Stimulated activated CD8-positive, alpha-beta memory T cell treated with anti-CD3 and anti-CD28 coated beads, Interleukin-12 subunit alpha, Interleukin-12 subunit beta, amount 100 ng/mL, for 4 hours (primary cell): ENCODE measurements around the gene PIK3C2G.

Experiments
- DNase-seq: peaks from one replicate; pipeline ENCODE4 v3.0.0-alpha.2; 2020; ENCODE audit warnings: low read depth

The PIK3C2G gene

DNA sequence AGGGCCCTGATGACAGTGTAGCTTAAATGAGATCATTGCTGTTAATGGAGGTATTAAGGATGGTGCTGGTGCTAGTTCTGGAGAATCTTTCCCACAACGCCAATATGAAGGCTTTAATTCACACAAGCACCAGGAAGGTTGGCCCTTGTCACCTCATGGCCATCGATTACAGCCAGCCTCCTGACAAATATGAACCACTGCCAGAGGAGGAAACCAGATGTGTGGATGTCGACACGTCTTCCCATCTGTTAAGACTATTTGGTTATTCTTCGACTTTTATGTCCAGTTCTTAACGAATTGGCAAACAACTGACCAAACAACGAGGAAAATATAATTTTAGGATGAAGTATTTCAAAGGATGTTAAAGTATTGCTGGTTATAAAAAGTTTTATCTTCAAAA is 79.5 kb downstream of the PIK3C2G start:
- no peak for DNase-seq

DNA sequence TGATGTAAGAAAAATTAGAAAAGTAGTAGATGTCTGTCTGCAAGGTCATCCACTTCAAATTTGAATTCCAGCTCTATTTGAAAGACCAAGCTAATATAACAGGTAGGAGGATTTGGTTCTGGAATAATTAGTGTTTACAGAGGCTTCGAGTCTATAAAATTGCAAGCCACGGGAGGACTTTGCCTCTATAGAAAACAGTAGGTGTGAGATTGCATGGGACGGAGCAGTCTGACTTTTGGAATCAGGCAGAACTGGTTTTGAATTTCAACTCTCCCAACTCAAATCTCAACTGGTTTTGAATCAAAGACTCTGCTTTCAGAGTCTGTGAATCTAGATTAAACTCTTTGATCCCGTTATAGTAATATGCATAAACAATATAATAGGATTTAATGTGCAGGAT is 82.4 kb downstream of the PIK3C2G start:
- DNase-seq = no peak

DNA sequence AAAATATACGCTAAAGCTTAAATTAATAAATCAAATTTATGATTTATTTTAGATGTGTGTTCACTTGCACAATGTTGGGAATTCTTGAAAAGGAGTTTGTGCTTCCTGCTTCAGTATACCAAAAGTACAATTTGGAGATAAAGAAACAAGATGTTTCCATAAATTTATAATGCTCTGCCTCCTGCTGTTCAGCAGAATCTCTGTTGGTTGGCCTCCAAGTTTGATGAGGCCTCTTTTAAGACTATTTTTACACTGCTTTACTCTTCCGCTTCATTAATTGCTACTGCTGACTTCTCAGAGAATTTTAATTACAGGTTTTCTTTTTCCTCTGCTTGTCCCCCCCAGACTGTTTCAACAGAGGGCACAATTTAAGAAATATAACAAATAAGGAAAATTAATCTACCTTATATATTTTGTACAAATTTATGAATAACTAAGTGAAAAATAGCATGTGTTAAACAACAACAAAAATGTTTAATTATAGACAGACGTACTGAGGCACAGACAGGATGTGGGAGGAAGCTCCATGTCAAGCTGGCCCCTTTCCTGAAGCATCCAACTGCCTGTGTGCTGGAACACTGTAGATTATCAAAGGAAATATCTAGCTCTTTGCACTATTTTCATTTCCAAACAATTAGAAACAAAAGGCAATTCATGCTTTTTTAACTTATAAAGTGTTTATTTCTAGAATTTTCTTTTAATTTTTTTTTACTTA is 83.9 kb downstream of the PIK3C2G start:
- no peak for DNase-seq

DNA sequence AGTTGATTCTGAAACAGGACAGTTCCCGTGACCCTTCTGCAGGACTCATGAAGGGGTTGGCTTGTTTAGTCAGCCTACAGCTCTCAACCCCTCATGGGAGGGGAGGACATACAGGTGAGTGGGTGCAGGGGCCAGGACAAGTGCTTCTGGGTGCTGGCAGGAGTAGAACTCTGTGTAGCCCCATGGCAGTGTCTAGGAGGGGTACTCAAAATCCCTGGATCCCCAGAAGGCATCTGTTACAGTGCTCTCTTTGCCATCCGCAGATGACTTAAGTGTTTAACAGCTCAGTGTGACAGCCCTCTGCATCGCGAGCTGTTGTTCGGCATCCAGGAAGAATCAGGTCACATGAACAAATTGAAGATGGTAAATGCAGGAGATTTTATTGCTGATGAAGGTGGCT is 91.0 kb downstream of the PIK3C2G start:
- no peak for DNase-seq

DNA sequence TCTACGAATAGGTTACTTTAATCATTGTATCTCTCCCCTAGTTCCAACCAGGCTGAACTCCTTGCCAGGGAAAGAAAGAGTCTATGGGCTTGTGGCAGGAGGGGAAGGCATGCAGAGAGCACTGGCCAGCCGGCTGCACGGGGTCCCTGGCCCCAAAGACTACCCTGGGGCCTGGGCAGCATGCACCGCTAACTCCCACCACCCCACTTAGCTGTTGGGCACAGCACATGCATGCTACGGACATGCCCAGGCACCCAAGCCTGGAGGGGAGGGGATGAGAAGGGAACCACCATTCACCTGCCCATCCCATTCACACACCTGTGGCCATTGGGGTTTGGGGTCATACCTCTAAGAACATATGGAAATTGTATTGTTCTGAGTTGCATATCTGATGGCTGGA is 94.1 kb downstream of the PIK3C2G start:
- no peak for DNase-seq

DNA sequence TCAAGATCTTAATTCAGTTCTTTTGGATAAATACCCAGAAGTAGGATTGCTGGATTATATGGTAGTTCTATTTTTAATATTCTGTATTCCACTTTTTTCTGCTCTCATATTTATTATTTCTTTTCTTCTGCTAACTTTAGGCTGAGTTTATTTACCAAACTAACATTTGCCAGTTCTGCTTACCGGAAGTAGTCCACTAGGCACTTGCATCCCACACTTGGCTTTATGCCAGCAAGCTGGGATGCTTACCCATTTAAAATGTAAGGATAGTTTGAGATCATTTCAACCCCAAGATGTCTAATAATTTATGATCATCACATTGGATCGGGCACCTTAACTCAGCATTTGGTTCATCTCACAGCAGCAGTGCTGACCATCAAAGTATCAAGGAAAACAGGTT is 96.8 kb downstream of the PIK3C2G start:
- no peak for DNase-seq

DNA sequence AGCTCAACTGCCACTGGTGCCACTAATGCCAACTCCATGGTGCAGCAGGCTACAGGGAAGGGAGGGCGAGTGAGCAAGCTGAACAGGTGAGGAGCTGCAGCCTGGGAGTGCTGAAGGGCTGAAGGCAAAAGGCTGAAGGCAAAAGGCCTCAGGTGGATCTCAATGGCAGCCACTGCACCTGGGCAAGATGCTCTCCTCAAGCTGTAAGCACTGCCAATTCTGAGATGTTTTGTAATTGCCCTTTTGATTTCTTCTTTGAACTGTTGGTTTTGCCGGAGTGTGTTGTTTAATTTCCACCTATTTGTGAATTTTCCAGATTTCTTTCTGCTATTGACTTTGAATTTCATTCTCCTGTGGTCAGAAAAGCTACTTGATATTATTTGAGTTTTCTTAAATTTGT is 97.6 kb downstream of the PIK3C2G start:
- DNase-seq = no peak

DNA sequence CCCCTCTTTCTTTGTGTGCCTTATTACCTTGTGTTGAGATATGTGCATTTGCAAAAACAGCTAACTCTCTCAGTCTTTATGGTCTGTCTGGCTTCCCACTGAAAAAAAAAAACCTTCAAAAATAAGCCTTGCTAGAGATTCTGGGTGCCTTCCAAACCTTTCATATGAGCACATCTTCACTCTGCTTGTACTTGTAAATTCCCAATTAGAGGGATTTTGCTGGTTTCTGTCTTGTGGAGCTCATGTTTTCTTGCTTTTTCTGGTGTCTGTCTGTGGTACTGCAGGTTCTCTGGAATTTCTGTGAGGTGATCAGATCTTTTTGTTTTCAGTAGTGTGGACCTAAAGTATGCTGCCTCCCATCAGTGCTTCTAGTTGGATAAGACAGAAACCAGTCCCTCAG is 100.1 kb downstream of the PIK3C2G start:
- DNase-seq = no peak

DNA sequence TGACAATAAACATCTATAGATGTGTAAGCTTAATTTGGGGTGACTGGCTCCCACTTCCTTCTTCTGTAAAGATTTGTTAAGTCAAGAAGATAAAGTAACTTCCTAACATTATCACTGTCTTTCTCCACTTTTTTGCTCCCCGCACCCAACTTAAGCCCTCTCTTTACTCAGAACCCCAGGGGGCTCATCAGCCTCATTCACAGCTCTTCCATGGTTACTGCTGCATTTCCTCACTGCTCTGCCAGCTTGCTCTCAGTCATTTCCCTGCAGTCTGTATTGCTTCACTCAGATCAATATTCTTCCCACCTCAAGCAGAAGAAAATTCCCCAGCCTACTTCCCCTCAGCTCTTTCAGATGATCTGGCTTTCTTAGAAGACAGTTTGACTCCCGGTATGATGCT is 102.0 kb downstream of the PIK3C2G start:
- no peak for DNase-seq

DNA sequence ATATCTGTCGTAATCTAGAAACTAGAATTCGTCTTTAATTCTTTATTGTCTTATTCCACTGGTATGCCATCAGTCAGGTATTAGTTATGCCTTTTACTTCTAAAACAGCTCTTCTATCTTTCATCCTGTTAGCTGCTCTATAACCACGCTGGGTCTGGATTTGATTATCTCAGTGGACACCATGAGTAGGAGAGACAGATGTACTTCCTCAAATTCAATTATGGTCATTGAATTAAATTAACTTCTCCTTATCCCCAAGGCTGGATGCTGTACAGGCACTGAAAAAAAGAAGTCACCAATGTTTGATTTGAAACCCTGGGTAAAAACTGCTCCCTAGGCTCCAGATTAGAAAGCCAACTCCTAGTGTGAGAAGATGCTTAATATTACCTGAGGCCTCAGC is 107.3 kb downstream of the PIK3C2G start:
- DNase-seq = no peak

DNA sequence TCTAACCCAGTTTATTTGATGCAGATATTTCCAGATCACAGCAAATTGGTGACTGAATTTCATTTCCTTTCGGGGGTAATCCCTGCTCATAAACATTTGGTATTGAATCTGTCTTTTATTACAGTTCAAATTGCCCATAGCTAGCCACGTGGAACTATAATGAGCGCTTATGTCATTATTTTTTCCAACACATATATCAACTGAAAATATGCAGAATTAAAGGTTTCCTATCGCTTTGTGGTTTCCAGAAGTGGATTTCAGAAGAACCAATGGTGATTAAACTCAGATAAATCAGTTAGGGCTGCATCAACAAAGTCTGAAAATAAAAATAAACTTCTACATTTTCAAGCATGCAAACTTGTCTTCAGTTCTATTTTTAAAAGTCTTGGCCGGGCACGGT is 111.9 kb downstream of the PIK3C2G start:
- DNase-seq = no peak

DNA sequence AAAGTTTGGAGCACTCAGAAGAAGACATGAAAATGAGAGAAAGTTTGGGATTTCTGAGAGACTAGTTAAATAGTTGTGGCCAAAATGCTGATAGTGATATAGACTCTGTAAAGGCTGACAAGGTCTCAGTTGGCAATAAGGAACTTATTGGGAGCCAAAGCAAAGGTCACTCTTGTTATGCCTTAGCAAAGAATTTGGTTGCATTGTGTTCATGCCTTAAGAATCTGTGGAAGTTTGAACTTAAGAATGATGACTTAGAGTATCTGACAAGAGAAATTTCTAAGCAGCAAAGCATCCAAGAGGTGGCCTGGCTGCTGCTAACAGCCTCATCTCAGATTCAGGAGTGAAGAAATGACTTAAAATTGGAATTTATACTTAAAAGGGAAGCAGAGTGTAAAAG is 113.8 kb downstream of the PIK3C2G start:
- no peak for DNase-seq

DNA sequence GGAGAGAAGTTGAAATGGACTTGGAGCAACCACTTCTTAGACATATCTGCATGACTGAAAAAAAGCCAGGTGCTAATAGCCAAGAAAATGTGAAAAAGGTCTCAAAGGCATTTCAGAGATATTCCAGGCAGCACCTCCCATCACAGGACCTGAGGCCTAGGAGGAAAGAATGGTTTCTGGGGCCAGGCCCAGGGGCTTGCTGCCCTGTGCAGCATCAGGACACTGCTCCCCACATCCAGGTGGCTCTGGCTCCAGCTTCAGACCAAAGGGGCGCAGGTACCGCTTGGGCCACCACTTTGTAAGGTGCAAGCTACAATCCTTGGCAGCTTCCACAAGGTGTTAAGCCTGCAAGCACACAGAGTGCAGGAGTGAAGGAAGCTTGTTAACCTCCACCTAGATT is 114.3 kb downstream of the PIK3C2G start:
- no peak for DNase-seq

DNA sequence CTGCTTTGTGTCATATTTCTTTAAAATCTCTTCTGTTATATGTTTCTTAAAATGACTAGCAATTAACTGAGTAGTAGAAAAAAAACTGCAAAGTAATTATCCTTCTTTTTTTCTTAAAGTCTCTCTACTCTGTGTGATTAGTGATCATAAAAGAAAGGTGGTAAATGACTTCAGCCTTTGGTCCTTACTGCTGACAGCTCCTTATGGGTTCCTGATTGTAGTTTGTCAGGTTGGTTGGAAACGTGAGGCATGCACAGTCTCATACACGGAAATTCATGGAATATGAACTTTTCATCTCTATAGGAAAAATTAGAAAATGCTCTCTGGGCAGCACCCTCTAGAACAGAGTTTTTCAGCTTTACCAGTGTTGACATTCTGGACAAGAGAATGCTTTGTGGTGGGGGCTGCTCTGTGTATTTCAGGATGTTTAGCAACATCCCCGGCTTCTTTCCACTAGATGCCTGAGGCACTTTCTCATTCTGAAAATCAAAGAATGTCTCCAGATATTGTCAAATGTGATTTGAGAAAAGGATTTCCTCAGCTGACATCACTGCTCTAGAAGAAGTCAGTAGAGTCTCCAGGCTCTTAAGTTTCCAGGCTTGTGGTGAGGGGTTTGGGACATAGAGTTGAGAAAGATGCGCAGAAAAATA is 121.0 kb downstream of the PIK3C2G start:
- DNase-seq = no peak

DNA sequence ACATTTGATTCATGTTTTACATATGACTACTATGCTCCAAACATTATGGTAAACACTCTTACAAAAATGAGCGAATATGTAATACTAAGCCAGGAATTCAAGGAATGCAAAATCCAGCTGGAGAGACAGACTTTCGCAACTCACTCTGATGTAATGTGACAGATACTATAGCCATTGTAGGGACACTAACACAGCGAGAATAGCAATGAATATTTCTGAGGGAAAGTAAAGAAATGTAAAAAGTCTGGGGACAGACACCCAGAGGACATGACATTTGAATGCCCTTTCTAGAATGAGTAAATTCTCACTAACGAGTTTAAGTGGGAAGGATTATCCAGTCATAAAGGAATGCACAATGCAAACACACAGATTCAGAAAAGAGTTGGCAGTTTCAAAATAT is 121.9 kb downstream of the PIK3C2G start:
- no peak for DNase-seq

DNA sequence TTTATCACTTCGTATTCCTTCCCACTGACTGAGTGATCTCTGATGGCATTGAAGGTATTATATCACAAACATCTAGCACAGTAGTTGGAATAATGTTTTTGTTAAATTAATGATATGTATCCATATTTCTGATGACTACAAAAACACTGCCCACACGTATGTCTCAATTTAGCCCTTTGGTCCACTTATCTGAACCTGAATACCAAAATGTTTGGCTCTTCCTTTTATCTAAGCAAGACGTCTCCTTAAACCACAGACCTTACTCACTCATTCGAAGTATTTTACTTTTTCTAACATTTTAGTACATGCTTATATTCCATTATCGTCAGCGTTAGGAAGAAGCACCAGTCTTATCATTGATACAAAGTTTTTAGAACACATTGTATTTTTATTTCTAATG is 126.4 kb downstream of the PIK3C2G start:
- no peak for DNase-seq

DNA sequence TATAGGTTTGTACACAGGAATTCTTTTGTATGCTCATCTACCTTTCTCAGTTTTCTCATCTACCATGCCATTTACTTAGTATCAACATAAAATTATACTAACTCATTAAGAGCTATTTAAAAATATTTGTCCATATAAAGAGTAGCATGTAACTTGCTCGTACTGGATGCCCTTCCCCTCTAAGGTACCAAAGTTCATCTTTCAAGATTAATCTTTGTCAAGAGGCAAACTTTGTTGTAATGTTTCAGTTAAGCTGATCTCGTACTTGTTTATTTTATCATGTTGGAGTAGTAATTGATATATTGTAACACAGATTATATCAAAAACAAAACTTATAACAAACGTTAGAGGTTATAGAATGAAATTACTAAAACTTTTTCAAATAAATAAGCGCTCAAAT is 128.5 kb downstream of the PIK3C2G start:
- DNase-seq = no peak

DNA sequence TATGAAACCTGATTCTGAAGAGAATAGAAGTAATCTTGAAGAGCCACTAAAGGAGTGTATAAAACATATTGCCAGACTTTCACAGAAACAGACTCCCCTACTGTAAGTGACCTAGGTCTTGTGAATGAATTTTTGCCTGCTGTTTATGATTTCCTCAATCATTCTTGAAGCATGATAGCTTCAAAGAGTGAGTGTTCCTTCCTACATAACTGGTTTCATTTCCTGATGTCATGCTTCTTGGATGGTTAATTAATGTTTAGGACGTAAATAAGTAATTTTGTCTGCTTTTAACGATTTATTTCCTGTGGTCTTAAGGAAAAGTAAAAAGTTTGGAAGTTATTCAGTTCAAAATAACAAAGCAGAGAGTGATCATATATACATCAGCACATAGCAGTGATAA is 129.8 kb downstream of the PIK3C2G start:
- no peak for DNase-seq

DNA sequence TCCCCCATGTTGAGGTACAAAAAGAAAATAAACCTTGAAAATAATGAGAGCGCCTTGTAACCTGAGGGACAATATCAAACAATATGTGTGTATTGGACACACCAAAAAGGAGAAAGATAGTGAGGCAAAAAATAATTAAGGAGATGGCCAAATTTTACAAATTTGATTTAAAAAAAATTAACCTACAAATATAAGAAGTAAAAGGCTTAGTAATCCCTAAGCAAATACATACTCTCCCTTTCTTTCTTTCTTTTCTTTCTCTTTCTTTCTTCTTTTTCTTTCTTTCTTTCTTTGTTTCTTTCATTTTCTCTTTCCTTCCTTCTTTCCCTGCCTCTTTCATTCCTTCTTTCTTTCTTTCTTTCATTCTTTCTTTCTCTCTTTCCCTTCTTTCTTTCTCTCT is 133.4 kb downstream of the PIK3C2G start:
- no peak for DNase-seq

DNA sequence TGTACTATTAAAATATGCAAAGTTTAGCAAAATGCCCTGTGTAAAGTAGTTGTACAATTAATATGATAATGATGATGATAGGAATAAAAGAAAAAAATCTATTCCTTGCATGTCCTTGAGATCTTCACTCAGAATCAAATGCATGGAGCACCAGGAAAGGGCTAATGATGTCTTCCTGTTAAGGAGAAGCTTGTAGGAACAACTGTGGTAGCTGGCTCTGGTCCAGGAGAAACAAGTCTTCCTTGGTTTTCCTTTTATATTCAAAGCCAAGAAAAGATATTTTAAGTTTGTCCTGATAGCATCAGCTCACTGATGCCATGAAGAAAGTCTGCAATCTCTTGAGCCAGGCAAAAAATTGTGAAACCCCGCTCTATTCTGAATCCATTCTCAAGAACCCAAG is 138.9 kb downstream of the PIK3C2G start:
- no peak for DNase-seq

DNA sequence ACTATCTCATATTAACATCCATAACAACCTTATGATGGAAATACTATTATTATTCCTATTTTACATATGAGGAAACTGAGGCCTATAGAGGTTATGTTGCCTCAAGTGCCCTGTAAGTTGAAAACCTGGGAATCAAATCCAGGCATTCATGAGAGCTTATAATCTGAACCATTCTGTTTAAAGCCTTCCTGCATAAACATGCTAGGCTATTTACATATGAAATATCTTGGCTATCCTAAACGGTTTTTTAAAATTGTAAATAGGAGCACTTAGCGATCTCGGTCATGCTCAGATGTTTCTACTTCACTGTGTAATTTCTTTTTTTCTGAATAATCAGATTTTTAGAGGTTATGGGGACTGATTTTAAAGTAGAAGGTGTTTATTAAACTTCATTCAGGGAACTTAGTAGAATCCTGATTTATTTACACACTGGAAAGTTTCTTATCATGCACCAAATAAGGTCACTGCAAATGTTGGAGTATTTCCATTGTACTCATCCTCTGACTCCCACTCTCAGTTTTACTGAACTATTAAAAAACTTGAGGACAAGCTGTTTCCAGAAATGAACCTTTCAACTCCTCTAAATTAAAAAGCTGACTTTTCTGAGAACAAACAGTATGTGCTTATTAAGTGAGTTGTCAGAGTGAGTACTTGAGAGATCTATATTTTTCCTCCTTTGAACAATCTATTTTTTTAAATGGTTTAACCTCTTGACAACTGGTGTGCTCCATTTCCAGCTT is 141.7 kb downstream of the PIK3C2G start:
- no peak for DNase-seq

DNA sequence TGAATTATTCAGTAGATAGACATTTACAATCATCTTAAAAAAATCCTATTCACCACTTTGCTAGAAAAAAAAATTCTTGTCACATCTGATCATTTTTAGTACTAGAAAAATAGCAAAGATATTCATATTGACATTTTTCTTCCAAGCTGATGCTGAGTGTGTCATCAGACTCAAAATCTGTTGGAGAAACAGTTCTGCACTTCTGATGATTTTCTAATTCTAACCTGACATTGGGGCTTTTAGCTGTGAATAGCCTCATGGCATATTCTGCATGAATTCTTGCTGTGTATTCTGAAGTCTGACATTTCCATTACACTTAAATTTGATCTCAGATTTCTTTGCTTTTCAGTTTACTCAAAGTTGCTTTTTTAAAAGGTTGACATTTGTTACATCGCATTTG is 150.1 kb downstream of the PIK3C2G start:
- DNase-seq = no peak

DNA sequence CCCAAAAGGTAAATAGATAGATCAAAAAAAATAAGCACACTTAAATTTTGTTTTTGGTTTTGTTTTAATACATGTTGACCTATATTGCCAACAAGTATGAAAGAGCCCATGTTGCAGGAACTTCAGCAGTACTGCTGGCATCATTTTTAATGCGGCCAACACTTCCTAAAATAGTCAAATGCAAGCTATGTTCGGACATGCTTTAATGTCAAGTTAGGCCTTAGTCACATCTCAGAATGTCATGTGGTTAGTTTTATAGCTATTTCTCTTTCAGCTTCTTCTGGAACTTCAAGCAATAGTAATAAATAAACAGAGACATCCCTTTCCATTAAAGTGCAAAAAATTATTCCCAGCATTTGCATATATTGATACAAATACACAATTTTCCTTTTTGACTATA is 153.4 kb downstream of the PIK3C2G start:
- no peak for DNase-seq

DNA sequence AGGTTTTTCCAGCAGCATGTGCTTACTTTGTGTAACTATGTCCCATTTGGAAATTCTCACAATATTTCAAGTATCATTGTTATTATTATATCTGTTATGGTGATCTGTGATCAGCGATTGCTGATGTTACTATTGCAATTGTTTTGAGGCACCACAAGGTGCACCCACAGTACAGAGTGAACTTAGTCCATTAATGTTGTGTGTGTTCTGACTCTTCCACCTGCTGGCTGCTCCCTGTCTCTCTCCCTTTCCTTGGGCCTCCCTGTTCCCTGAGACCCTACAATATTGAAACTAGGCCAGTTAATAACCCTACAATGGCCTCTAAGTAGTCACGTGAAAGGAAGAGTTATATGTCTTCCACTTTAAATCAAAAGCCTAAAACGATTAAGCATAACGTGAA is 153.9 kb downstream of the PIK3C2G start:
- DNase-seq = no peak
